HepG2 (cell line): Measurements from ENCODE around the gene TTLL1. TPM values are rescaled to one million over a fixed set of nuclear protein-coding genes. Genes with fewer than 3 reads are reported as not detected.

ENCODE experiments used
- NFYB ChIP-seq: sonication (generic); formaldehyde crosslinking; IDR thresholded peaks from 2 replicates; pipeline ENCODE4 v1.4.0; 2020; ENCODE audit warnings: missing genetic modification reagents
- PAWR ChIP-seq: sonication (generic); formaldehyde crosslinking; IDR thresholded peaks from 2 replicates; pipeline ENCODE4 v1.4.0; 2020; ENCODE audit warnings: missing genetic modification reagents, mild to moderate bottlenecking, borderline replicate concordance
- RNF2 ChIP-seq: fragments of 450-650 bp; conservative IDR thresholded peaks from 2 replicates; pipeline ENCODE4 v1.6.1; 2016; ENCODE audit warnings: low read depth
- SKI ChIP-seq: fragments of 450-650 bp; IDR thresholded peaks from one replicate; pipeline ENCODE4 v1.6.1; 2018; ENCODE audit warnings: mild to moderate bottlenecking; ENCODE audit not compliant: partially characterized antibody
- SMC3 ChIP-seq: IDR thresholded peaks from 2 replicates; pipeline ENCODE4 v1.6.1; 2011; ENCODE audit warnings: low read length, improper control_type of control experiment
- SMYD3 ChIP-seq: sonication (generic); formaldehyde crosslinking; IDR thresholded peaks from 2 replicates; pipeline ENCODE4 v1.8.1; 2023; ENCODE audit warnings: mild to moderate bottlenecking, missing genetic modification reagents
- ZFY ChIP-seq: sonication (generic); formaldehyde crosslinking; IDR thresholded peaks from 2 replicates; pipeline ENCODE4 v1.4.0; 2020; ENCODE audit warnings: missing genetic modification reagents
- ZKSCAN5 ChIP-seq: sonication (generic); formaldehyde crosslinking; IDR thresholded peaks from 2 replicates; pipeline ENCODE4 v1.5.1; 2020; ENCODE audit warnings: mild to moderate bottlenecking, missing genetic modification reagents
- ZNF24 ChIP-seq: fragments of 450-650 bp; IDR thresholded peaks from 2 replicates; pipeline ENCODE4 v1.6.1; 2017; ENCODE audit warnings: antibody characterized with exemption, mild to moderate bottlenecking
- ZNF331 ChIP-seq: sonication (generic); formaldehyde crosslinking; IDR thresholded peaks from 2 replicates; pipeline ENCODE4 v1.4.0; 2020; ENCODE audit warnings: missing genetic modification reagents
- polyA plus RNA-seq, 8 experiments: library from polyadenylated mRNA; depleted of rRNA in 3 of 8; stranded (reverse) in 7 of 8; unstranded in 1 of 8; fragments of >200 nt; fragmentation: Illumina TruSeq in 4 of 8; extraction: Trizol in 4 of 8; gene quantifications; 2 replicates each; pipeline versions ENCODE4 v1.2.1 to v1.2.3, GENCODE V29; 2011 to 2016; ENCODE audit warnings: low read depth in 4 of 8, missing spikeins in 1 of 8, mixed read lengths in 1 of 8; ENCODE audit not compliant: insufficient read depth in 1 of 8
- total RNA-seq, 5 experiments: library from RNA; depleted of rRNA; stranded (reverse); fragments of >200 nt; fragmentation: Illumina TruSeq; extraction: Trizol; gene quantifications; 2 replicates each; pipeline ENCODE4 v1.2.3, GENCODE V29; 2016; ENCODE audit warnings: low read depth in 1 of 5
- TF ChIP-seq, protein P1 (sequence below): sonication (generic); formaldehyde crosslinking; conservative IDR thresholded peaks from 2 replicates; pipeline ENCODE4 v1.4.0; 2020; ENCODE audit warnings: mild to moderate bottlenecking, missing genetic modification reagents, moderate library complexity
- TF ChIP-seq, protein P2 (sequence below): IDR thresholded peaks from 2 replicates; pipeline ENCODE4 v1.6.1; 2016; ENCODE audit warnings: low read depth, control low read depth
- TF ChIP-seq, protein P3 (sequence below): sonication (generic); formaldehyde crosslinking; IDR thresholded peaks from 2 replicates; pipeline ENCODE4 v1.8.0; 2022; ENCODE audit warnings: mild to moderate bottlenecking, missing genetic modification reagents, borderline replicate concordance
- TF ChIP-seq, protein P4 (sequence below): sonication (generic); formaldehyde crosslinking; conservative IDR thresholded peaks from 2 replicates; pipeline ENCODE4 v1.8.0; 2022; ENCODE audit warnings: mild to moderate bottlenecking, moderate library complexity, missing genetic modification reagents
- TF ChIP-seq, protein P5 (sequence below): sonication (generic); formaldehyde crosslinking; IDR thresholded peaks from 2 replicates; pipeline ENCODE4 v1.5.0; 2020; ENCODE audit warnings: mild to moderate bottlenecking, missing genetic modification reagents, borderline replicate concordance
- TF ChIP-seq, protein P6 (sequence below): sonication (generic); formaldehyde crosslinking; IDR thresholded peaks from 2 replicates; pipeline ENCODE4 v1.5.1; 2020; ENCODE audit warnings: mild to moderate bottlenecking, moderate library complexity, missing genetic modification reagents
- TF ChIP-seq, protein P7 (sequence below): sonication (generic); IDR thresholded peaks from 2 replicates; pipeline ENCODE4 v1.6.1; 2016; ENCODE audit warnings: low read depth, borderline replicate concordance

Gene TTLL1
- total and polyA plus RNA-seq, 2 of the 13 experiments (the other 11 are each of a cell fraction or from before 2014, with no cell fraction given): 1.6 to 5.3 TPM

DNA sequence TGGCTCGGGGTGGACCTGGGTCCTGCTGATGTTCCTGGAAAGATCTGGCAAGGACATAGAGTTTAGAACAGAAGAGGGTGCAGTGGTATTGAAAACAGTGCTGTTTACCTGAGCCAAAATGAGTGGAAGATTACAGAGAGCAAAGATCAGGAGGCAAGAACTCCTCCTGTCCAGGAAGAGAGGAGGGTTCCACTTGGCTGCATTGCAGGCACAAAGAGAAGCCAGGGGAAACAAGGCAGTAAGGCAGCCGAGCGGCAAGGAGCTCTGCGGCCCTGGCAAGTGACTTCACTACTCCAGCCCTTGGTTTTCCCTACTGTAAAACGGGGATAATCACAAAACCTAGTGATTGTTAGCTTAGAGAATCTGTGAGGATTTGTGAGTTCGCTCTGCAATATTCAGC is 70.6 kb downstream of the TTLL1 start (continued):
- TF ChIP-seq, protein P1, sequence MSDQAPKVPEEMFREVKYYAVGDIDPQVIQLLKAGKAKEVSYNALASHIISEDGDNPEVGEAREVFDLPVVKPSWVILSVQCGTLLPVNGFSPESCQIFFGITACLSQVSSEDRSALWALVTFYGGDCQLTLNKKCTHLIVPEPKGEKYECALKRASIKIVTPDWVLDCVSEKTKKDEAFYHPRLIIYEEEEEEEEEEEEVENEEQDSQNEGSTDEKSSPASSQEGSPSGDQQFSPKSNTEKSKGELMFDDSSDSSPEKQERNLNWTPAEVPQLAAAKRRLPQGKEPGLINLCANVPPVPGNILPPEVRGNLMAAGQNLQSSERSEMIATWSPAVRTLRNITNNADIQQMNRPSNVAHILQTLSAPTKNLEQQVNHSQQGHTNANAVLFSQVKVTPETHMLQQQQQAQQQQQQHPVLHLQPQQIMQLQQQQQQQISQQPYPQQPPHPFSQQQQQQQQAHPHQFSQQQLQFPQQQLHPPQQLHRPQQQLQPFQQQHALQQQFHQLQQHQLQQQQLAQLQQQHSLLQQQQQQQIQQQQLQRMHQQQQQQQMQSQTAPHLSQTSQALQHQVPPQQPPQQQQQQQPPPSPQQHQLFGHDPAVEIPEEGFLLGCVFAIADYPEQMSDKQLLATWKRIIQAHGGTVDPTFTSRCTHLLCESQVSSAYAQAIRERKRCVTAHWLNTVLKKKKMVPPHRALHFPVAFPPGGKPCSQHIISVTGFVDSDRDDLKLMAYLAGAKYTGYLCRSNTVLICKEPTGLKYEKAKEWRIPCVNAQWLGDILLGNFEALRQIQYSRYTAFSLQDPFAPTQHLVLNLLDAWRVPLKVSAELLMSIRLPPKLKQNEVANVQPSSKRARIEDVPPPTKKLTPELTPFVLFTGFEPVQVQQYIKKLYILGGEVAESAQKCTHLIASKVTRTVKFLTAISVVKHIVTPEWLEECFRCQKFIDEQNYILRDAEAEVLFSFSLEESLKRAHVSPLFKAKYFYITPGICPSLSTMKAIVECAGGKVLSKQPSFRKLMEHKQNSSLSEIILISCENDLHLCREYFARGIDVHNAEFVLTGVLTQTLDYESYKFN (CRISPR knock-in tag): peak; percentile 87
- no peak for TF ChIP-seq RNF2
- TF ChIP-seq, protein P2, sequence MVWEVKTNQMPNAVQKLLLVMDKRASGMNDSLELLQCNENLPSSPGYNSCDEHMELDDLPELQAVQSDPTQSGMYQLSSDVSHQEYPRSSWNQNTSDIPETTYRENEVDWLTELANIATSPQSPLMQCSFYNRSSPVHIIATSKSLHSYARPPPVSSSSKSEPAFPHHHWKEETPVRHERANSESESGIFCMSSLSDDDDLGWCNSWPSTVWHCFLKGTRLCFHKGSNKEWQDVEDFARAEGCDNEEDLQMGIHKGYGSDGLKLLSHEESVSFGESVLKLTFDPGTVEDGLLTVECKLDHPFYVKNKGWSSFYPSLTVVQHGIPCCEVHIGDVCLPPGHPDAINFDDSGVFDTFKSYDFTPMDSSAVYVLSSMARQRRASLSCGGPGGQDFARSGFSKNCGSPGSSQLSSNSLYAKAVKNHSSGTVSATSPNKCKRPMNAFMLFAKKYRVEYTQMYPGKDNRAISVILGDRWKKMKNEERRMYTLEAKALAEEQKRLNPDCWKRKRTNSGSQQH: 0 out of 2 replicates have a peak, but pooled peaks have one; percentile 30
- TF ChIP-seq SMYD3 (CRISPR knock-in tag): no peak
- TF ChIP-seq, protein P3, sequence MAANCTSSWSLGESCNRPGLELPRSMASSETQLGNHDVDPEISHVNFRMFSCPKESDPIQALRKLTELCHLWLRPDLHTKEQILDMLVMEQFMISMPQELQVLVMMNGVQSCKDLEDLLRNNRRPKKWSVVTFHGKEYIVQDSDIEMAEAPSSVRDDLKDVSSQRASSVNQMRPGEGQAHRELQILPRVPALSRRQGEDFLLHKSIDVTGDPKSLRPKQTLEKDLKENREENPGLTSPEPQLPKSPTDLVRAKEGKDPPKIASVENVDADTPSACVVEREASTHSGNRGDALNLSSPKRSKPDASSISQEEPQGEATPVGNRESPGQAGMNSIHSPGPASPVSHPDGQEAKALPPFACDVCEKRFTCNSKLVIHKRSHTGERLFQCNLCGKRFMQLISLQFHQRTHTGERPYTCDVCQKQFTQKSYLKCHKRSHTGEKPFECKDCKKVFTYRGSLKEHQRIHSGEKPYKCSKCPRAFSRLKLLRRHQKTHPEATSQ (CRISPR knock-in tag): no peak
- TF ChIP-seq SMC3: peak; percentile 3; the same call in 1 of the 2 replicates
- no peak for TF ChIP-seq PAWR (CRISPR knock-in tag)
- peak; percentile 75 for TF ChIP-seq ZFY
- TF ChIP-seq, protein P4, sequence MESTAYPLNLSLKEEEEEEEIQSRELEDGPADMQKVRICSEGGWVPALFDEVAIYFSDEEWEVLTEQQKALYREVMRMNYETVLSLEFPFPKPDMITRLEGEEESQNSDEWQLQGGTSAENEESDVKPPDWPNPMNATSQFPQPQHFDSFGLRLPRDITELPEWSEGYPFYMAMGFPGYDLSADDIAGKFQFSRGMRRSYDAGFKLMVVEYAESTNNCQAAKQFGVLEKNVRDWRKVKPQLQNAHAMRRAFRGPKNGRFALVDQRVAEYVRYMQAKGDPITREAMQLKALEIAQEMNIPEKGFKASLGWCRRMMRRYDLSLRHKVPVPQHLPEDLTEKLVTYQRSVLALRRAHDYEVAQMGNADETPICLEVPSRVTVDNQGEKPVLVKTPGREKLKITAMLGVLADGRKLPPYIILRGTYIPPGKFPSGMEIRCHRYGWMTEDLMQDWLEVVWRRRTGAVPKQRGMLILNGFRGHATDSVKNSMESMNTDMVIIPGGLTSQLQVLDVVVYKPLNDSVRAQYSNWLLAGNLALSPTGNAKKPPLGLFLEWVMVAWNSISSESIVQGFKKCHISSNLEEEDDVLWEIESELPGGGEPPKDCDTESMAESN (CRISPR knock-in tag): no peak
- TF ChIP-seq, protein P5, sequence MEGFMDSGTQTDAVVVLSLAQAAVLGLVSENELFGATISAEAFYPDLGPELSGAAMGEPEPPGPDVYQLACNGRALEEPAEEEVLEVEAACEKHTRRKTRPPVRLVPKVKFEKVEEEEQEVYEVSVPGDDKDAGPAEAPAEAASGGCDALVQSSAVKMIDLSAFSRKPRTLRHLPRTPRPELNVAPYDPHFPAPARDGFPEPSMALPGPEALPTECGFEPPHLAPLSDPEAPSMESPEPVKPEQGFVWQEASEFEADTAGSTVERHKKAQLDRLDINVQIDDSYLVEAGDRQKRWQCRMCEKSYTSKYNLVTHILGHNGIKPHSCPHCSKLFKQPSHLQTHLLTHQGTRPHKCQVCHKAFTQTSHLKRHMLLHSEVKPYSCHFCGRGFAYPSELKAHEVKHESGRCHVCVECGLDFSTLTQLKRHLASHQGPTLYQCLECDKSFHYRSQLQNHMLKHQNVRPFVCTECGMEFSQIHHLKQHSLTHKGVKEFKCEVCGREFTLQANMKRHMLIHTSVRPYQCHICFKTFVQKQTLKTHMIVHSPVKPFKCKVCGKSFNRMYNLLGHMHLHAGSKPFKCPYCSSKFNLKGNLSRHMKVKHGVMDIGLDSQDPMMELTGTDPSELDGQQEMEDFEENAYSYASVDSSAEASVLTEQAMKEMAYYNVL (CRISPR knock-in tag): peak; percentile 42; the same call in 1 of the 2 replicates
- TF ChIP-seq, protein P6, sequence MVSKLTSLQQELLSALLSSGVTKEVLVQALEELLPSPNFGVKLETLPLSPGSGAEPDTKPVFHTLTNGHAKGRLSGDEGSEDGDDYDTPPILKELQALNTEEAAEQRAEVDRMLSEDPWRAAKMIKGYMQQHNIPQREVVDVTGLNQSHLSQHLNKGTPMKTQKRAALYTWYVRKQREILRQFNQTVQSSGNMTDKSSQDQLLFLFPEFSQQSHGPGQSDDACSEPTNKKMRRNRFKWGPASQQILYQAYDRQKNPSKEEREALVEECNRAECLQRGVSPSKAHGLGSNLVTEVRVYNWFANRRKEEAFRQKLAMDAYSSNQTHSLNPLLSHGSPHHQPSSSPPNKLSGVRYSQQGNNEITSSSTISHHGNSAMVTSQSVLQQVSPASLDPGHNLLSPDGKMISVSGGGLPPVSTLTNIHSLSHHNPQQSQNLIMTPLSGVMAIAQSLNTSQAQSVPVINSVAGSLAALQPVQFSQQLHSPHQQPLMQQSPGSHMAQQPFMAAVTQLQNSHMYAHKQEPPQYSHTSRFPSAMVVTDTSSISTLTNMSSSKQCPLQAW (CRISPR knock-in tag): 0 out of 2 replicates have a peak, but pooled peaks have one; percentile 28
- TF ChIP-seq SKI: no peak
- peak; percentile 72 for TF ChIP-seq ZNF331 (CRISPR knock-in tag)
- TF ChIP-seq ZNF24: 0 out of 2 replicates have a peak, but pooled peaks have one; percentile 36
- TF ChIP-seq, protein P7, sequence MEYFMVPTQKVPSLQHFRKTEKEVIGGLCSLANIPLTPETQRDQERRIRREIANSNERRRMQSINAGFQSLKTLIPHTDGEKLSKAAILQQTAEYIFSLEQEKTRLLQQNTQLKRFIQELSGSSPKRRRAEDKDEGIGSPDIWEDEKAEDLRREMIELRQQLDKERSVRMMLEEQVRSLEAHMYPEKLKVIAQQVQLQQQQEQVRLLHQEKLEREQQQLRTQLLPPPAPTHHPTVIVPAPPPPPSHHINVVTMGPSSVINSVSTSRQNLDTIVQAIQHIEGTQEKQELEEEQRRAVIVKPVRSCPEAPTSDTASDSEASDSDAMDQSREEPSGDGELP: no peak
- TF ChIP-seq NFYB (CRISPR knock-in tag): no peak
- TF ChIP-seq ZKSCAN5 (CRISPR knock-in tag): no peak
